RCC 7860 (cell line): Measurements from ENCODE around the gene ASTN2.

Experiments
- DNase-seq: peaks from one replicate; pipeline ENCODE4 v3.0.0-alpha.2; 2015; ENCODE audit warnings: low spot score
- FAIRE-seq: peaks from 2 replicates; lab custom pipeline; 2012; peaks lifted over from hg19 to GRCh38; lab: Jason Lieb, UNC

The ASTN2 gene

DNA sequence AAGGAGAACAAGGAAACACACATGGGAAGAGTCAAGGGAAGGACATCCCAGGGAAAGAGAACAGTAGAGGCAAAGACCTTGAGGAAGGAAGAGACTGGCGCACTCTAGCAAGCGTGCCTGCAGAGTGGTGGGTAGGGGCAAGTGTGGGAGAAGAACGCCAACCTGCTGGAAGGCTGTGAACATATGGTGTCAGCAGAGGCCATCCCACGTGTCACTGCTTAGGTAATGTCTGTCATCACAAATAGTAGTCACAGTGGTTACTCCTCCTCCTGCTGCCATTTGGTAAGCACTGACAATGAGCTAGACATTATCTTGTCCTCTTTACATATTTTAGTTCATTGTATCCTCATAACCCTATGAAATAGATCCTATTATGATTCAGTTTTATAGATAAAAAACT, 934.2 kb downstream of the ASTN2 start:
- FAIRE-seq (no peak), DNase-seq (no peak)

DNA sequence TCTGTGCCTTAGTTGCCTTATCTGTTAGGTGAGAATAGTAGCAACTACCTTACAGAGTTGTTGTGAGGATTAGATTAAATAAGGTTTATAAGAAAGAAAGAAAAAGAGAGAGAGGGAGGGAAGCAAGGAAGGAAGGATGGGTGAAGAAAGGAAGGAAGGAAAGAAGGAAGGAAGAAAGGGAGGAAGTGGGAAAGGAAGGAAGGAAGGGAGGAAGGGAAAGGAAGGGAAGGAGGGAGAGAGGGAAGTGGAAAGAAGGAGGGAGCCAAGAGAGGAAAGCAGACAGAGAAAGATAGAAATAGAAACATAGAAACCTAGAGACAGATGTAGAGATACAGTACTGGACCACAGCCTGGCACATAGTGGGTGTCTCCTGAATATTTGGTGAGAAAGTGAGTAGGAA, 934.9 kb downstream of the ASTN2 start:
- DNase-seq (no peak), FAIRE-seq (no peak)

DNA sequence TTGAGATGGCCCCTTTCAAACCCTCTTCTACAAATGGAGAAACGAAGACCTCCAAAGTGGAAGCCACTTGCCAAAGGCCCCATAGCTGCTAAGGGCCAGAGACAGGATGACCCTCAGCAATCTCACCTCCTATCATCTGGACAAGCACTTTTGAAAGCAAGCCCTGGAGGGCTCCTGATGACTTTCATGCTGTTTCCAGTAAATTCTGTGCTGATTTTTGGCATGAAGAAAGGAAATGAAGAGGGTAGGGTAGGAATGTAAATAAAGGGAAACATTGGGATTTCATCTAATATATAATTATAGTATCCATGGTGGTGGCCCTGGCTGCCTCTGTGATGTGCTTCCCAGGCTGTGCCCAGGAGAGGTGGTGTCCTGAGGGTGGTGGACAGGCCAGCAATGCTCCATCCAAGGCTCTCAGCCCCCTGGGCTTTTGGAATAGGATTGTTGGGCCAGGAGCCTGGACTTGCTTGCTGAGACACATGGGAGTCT, 935.8 kb downstream of the ASTN2 start:
- DNase-seq (no peak), FAIRE-seq (no peak)

DNA sequence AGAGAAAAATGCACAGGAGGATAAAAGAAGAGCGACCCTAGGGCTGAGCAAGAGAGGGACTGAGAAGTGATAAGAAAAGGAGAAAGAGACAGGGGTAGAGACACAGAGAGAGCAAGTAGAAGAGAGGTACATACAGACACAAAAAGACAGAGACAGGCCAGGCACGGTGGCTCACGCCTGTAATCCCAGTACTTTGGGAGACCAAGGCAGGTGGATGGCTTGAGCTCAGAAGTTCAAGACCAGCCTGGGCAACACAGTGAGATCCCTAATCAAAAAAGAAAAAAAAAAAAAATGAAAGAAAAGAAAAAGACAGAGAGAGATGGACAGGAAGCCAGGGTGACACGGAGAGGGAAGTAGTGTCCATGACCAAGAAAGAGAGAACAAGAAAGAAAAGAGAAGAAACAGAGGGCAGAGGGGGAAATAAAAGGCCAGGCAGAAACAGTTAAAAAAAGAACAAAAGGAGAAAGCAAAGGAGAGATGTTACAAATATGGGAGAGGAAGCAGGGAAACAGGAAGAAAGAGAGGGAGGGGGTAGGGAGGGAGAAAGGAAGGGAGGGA, 937.2 kb downstream of the ASTN2 start:
- FAIRE-seq, result no peak

DNA sequence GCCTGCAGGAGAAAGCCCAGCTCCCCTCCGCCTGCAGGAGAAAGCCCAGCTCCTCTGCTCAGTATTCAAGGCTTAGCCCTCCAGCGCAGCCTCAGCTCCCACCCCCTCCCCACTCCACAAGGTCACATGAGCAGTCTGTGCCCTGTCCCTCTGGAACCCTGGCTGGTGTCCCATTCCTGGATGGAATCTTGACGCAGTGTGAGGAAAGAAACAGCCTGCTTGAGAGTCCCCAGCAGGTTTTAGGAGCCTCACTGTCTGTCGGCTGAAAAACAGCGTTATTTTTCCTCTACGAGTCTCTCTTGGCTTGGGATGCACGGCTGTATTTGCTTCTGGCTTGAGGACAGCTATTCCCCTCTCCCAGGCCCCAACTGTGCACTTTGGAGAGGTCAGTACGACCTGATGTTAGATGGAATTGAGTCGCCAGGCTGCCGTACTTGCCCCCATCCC, 937.9 kb downstream of the ASTN2 start:
- no peak for FAIRE-seq
- no peak for DNase-seq

More for the DNA sequence above, 937.2 kb downstream of the ASTN2 start:
- DNase-seq, result no peak

DNA sequence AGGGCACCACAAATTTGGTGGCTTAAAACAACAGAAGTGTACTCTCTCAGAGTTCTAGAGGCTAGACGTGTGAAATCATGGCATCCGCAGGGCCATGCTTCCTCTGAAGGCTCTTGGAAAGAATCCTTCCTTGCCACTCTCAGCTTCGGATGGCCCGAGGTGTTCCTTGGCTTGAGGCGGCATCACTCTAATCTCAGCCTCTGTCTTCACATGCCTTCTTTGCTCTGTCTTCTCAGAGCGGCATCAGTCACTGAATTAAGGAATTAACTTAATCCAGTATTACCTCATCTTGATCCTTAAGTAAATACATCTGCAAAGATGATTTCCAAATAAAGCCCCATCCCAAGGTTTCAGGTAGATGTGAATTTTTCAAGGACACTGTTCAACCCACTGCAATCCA, 938.9 kb downstream of the ASTN2 start:
- DNase-seq, result no peak
- no peak for FAIRE-seq

DNA sequence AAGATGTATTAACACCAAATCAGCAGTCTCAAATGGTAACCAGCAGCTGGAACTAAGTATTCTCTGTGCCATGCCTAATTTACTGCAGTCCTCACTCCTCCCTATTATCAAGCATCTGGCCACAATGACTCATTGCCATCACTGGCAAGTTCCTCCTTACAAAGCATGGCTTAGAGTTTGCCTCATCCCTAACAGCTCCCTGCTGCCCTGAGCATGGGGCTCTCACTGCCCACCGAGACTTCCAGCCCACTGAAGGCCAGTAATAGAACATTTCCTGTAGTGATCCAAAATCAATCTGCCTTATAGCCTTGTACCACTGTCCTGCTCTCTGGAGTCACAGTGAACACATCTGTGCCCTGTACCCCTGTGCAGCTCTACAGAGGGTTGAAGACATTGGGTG, 939.7 kb downstream of the ASTN2 start:
- FAIRE-seq, result no peak

DNA sequence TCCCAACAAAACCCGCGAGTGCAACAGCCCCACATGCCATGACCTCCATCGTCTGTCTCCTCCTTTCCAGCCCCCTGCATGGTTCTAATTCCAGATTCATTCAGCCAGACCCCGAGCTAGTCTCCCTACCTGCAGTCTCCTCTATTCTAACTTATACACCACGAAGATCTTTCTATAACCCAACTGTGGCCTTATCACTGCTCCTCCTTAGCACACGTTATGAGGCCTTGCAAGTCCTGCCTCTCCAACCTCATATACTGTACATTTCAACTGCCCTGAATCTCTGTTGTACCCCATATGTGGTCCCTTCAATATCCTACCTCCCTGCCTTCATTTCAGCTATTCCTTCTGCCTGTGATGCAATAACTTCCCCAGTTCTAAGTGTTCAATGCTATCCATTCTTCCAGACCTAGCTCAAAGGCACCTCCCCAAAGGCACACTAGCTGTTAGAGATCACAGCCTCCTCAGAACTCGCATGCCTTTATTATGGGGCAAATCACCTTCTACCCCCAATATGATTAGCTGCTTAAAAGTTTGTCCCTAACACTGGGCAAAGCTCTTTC, 942.8 kb downstream of the ASTN2 start:
- DNase-seq, result no peak
- no peak for FAIRE-seq

More for the DNA sequence above, 939.7 kb downstream of the ASTN2 start:
- peak; percentile 24 for DNase-seq

DNA sequence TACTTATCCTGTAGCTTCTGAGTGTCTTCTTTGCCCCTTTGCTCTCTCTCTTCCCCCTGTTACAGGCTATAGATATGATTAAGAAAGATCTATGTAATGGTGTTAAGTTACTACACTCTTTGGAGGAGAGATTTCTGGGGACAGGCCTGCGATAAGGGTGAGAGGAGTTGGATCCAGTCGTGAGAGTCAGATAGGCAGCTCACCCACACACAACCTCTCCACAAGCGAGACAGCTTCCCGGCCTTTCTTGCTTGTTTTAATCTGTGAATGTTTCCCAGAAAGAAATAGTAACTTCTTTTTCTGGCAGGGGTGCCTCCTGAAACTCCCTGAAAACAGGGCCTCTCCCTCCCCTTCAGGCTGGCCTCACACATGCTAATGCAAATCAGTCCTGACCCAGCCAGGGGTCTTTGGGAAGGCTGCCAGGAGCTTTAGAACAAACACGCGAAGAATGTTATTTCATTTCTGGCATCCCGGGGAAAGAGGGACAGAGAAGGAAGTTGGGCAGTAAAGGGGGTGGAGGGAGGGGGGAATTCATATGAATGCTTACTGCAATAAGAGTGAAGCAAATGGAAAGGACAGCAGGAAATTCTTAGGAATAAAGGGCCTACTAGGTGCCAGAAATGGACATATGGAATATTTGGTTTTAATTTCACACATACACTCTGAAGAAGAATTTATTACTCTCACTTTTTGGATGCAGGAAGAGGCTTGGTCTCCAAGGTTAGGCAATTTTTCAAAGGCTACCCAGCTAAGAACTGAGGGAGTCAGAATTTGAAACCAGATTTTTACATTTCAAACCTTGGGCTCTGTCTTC, 943.6 kb downstream of the ASTN2 start:
- FAIRE-seq, result no peak
- DNase-seq, result no peak

DNA sequence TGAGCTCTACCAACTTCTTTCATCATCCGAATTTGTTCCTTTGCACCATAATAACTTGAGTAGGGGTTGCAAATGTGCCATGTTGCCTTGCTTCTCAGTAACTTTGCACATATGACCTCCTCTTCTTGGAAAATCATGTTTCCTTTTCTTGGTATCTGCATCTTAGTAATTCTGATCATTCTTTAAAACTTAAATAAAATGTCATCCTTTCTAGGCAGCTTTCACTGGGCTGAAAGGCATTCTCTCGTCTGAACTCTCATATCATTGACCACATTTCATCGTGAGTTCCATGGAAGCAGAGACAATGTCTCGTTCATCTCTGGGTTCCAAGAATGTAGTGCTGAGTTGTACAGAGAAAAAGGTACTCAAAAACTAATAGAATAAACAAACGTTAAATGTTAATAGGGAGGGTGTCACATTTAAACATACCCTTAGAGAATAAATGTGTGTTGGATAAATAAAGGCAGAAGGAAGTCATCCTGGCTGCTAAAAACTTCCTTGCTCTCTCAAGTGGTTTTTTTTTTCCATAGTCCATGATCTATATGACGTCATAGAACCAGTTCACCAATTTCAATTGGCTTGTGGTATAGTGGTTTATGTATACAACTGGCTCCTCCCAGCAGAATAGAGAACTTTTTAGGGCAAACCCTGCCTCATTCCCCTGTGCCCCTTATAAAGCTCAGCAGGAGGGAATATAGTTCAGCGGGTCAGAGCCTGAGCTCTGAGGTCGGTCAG, 945.9 kb downstream of the ASTN2 start:
- DNase-seq, result no peak
- FAIRE-seq, result no peak

DNA sequence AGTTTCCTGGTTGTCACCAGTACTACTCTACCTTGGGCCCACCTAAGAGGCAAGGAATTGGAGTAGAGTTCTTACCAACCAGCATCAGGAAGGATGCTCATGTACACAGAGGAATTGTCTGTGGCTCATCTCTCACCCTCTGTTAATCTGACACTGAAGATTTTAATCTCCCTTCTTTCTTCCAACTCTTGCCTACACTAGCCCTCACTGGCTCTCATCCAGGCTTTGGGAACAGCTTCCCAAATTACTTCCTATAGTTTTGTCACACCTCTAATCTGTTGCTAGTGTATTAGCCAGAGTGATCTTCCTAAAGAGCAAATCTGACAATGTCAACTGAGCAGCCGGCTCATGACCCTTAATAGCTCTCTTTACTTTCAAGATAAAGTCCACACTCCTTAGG, 946.5 kb downstream of the ASTN2 start:
- no peak for DNase-seq
- FAIRE-seq, result no peak

DNA sequence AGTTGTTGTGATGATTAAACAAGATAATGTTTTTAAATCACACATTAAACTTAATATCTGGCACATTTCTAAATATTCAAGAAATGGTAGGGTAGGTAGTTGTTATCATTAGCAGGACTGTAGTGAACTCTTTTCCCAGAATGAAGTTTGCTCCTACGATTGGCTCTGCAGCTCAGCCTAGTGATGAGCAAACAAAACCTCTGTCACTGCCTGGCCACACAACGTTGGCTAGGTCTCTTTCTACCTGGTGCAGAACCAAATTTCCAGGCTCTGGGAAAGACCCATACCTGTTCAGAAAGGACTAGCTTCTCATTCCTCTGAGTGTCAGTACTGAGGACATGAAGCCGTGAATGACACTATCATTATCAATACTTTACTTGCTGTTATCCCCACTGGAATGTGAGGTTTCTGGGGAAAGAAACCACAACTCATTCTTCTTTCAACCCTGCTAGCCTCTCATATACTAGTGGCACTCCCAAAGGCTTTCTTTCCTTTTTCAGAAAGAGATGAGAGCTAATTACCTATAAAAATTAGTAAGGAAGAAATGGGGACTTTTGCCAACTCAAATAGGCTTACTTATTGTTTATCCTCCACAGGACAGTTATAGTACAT, 947.0 kb downstream of the ASTN2 start:
- FAIRE-seq (no peak), DNase-seq (no peak)

DNA sequence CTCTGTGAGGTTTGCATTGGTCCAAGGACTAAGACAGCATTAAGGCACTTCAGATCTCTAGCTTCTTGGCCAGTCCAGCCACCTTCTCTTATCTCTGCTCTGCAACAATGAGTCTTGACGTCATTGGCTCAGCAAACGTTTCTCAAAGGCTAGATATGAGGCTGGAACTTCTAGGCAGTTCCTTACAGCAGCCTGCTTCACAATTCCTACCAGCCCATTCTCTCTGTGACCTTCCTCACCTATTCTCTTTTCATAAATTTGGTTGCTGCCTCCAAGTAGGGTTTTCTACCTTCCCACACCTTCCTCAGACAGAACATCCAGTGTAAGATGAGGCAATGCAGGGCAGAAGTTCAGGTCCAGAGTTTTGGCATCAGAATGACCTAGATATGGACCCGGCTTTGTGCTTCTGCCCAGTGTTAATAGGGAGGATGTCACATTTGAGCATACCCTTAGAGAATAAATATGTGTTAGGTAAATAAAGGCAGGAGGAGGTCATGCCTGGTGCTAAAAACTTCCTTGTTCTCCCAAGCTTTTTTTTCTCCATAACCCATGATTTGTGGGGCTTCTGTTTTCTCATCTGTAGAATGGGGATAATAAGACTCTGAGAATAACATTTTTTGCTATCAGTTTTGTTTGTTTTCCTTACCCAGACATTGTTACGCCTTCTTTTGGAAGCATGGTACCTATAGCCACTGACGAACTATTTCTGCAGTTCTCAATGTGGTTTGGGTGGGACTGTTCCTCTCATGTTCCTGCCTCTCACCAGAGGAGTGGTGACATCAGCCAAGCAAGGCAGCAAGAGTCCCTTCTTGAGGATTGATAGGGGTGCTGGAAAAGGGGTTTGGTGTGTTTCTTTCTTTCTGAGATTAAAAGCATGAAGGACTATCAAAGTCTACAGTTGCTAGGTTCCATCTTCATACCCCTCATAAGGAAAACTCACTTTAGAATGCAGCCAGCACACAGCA, 948.3 kb downstream of the ASTN2 start:
- FAIRE-seq (no peak), DNase-seq (no peak)

DNA sequence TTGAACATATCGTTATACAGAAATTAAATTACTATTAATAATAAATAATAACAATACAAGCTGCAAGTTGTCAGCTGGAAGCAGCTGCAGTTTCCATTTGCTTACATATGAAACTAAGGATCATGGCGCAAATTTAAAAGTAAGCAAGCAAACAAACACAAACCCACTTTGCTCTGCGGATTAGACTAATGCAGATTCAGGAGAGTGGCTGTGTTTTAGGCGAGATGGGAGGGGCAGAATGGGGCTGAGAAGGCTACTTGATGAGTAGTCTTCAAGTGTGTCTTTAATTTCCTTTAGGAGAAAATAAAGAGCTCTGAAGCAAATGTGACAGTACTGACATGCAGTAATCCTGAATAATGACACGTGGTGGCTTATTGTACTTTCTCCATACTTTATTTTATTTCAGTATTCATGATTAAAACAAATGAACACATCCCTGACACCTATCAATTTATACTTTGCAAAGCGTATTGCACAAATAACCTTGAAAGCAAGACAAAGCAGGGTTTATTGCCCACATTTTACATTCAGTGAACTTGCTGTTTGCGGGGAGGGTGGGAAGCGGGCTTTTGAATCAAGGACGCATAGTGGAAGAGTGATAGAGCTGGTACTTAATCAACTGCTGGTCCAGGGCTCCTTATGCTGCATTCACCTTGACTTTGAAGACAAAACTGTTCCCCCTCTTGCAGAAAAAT, 949.1 kb downstream of the ASTN2 start:
- no peak for FAIRE-seq
- DNase-seq, result no peak

DNA sequence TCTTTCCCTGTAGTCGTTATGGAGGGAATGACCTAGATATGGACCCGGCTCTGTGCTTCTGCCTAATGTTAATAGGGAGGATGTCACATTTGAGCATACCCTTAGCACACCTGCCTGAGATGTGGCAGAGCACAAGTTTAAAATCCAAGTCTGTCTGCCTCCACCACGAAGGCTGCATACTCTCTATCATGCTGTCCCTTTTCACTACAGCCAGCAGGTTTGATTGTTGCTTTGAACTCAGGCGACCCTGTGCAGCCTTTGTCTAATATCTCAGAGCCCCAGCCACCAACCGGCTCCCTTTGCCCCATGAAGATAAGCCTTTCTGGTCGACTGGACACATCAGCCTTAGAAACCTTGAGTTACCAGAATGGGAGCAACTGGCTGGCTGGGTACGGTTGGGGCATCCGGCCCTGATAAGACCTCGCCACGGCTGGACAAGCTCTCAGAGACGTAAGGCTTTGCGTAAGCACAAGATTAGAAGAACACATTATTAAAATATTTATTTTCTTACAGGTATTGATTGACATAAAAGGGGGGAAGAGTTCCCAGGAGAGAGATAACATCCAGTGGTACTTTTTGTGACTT, 949.8 kb downstream of the ASTN2 start:
- FAIRE-seq (no peak), DNase-seq (no peak)

DNA sequence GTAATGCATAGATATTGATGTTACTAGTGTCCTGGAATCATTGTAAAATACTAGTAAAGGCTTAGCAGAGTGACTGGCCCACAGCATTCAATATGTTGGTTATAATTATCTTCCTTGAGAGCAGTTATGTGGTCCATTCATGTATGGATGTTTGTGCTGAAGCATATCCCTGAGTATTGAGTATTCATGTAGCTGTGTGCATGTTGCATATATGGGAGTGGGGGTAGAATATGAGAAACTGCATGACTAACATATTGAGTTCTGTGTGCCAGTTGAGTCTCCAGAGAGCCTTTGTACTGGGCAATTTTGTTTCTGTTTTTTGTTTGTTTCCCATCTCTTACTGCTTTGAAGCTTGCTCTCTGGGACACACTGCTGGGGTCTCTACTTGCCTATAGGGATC, 950.4 kb downstream of the ASTN2 start:
- no peak for FAIRE-seq
- no peak for DNase-seq

DNA sequence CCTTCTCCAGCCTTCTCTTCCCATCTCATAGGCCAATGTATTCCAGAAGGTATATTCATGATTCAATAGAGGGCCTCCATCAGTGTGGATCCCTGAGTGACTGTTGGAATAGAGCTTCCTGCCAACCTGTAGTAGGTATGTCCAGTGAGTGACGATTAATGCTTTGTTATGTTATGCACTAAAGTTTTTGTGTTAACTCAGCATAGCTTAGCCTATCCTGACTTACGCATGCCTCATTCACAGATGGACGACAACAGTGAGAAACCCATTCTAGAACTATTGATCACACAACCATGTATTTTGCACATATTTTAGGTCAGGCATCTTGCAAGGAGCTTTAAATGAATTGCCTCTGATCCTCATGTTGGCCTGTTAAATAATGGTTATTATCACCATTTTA, 953.2 kb downstream of the ASTN2 start:
- no peak for FAIRE-seq
- DNase-seq, result no peak

DNA sequence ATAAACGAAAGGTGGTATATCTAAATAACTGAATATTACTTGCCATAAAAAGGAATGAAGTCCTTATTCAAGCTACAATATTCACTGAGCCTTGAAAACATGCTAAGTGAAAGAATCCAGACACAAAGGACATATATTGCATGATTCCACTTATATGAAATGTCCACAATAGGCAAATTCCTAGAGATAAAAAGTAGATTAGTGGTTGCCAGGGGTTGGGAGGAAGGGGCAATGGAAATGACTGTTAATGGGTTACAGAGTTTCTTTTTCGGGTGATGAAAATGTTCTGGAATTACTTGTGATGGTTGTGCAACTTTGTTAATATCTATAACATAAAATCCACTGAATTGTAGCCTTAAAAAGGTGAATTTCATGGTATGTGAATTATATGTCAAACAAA, 954.8 kb downstream of the ASTN2 start:
- FAIRE-seq (no peak), DNase-seq (no peak)

DNA sequence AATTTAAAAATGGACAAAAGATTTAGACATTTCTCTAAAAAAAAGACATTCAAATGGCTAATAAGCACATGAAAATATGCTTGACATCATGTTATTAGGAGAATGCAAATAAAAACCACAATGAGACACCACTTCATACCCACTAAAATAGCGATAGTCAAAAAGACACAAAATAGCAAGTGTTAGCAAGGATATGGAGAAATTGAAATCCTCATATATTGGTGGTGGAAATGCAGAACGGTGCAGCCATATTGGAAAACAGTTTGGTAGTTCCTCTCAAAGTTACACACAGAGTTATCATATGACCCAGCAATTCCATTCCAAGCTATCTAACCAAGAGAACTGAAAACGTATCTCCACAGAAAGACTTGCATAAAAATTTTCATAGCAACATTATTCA, 955.3 kb downstream of the ASTN2 start:
- DNase-seq (no peak), FAIRE-seq (no peak)
